Neural cell (in vitro differentiated cells): ENCODE measurements around the gene FAM83G. TPM values are rescaled to one million over a fixed set of nuclear protein-coding genes. Genes with fewer than 3 reads are reported as not detected.

Experiments used
- H2AFZ ChIP-seq: fragments of 200-600, 300-800 bp; sonication (generic), shearing (Covaris generic); 2 replicates; pipeline ENCODE4 v1.6.0; 2014; ENCODE audit warnings: low read depth, mild to moderate bottlenecking, antibody characterized with exemption, low read length, moderate library complexity
- H3F3A ChIP-seq: fragments of 200-600 bp; shearing (Covaris generic); 2 replicates; pipeline ENCODE4 v1.6.1; 2016; ENCODE audit warnings: mild to moderate bottlenecking, moderate library complexity, mixed read lengths, antibody characterized with exemption, low read length; ENCODE audit not compliant: insufficient read depth, poor library complexity, severe bottlenecking
- H3K27ac ChIP-seq: fragments of 200-600, 300-800 bp; sonication (generic), shearing (Covaris generic); 2 replicates; pipeline ENCODE4 v1.5.1; 2014; ENCODE audit warnings: mild to moderate bottlenecking, low read length, moderate library complexity
- H3K27me3 ChIP-seq: fragments of 300-800, 200-600 bp; sonication (generic), shearing (Covaris generic); 2 replicates; pipeline ENCODE4 v1.6.0; 2014; ENCODE audit warnings: mild to moderate bottlenecking, low read depth, low read length, moderate library complexity; ENCODE audit not compliant: insufficient read depth
- H3K36me3 ChIP-seq: fragments of 300-800, 200-600 bp; sonication (generic), shearing (Covaris generic); 2 replicates; pipeline ENCODE4 v1.5.1; 2014; ENCODE audit warnings: mild to moderate bottlenecking, antibody characterized with exemption, low read length, moderate library complexity; ENCODE audit not compliant: insufficient read depth
- H3K4me2 ChIP-seq: fragments of 300-800, 200-600 bp; sonication (generic), shearing (Covaris generic); 2 replicates; pipeline ENCODE4 v1.6.0; 2014; ENCODE audit warnings: mild to moderate bottlenecking, low read length
- H3K4me3 ChIP-seq: fragments of 300-800, 200-600 bp; sonication (generic), shearing (Covaris generic); 2 replicates; pipeline ENCODE4 v1.5.1; 2014; ENCODE audit warnings: mild to moderate bottlenecking, low read length, moderate library complexity
- H3K79me2 ChIP-seq: fragments of 200-600 bp; shearing (Covaris generic); replicated peaks from 2 replicates; pipeline ENCODE4 v1.6.0; 2014; ENCODE audit warnings: mild to moderate bottlenecking, low read length, moderate library complexity; ENCODE audit not compliant: insufficient read depth
- H3K9ac ChIP-seq: fragments of 300-800, 200-600 bp; sonication (generic), shearing (Covaris generic); 2 replicates; pipeline ENCODE4 v1.6.1; 2016; ENCODE audit warnings: mild to moderate bottlenecking, low read length, mixed read lengths
- H3K9me2 ChIP-seq: fragments of 200-600 bp; shearing (Covaris generic); 2 replicates; pipeline ENCODE4 v1.6.1; 2016; ENCODE audit warnings: mild to moderate bottlenecking, low read length, mixed read lengths; ENCODE audit not compliant: insufficient read depth
- H3K9me3 ChIP-seq: fragments of 200-600, 300-800 bp; sonication (generic), shearing (Covaris generic); 2 replicates; pipeline ENCODE4 v1.6.1; 2016; ENCODE audit warnings: mild to moderate bottlenecking, mixed run types, low read length, moderate library complexity, mixed read lengths
- H4K20me1 ChIP-seq: fragments of 200-600 bp; shearing (Covaris generic); 2 replicates; pipeline ENCODE4 v1.6.1; 2016; ENCODE audit warnings: mild to moderate bottlenecking, mixed run types; ENCODE audit not compliant: insufficient read depth
- EP300 ChIP-seq: fragments of 450-650 bp; conservative IDR thresholded peaks from 2 replicates; pipeline ENCODE4 v1.6.1; 2014; ENCODE audit warnings: antibody characterized with exemption, mild to moderate bottlenecking, moderate library complexity; ENCODE audit not compliant: poor library complexity, severe bottlenecking
- EZH2 ChIP-seq: fragments of 200-600, 300-800 bp; shearing (Covaris generic), sonication (generic); IDR thresholded peaks from 2 replicates; pipeline ENCODE4 v1.6.1; 2014; ENCODE audit warnings: antibody characterized with exemption, low read length, borderline replicate concordance, mild to moderate bottlenecking; ENCODE audit not compliant: insufficient read depth, poor library complexity, severe bottlenecking
- MXI1 ChIP-seq: fragments of 450-650 bp; conservative IDR thresholded peaks from 2 replicates; pipeline ENCODE4 v1.6.1; 2014; ENCODE audit warnings: antibody characterized with exemption, mild to moderate bottlenecking; ENCODE audit not compliant: poor library complexity, severe bottlenecking
- POLR2AphosphoS5 ChIP-seq: IDR thresholded peaks from 2 replicates; pipeline ENCODE4 v1.6.1; 2012
- RAD21 ChIP-seq: fragments of 450-650 bp; conservative IDR thresholded peaks from 2 replicates; pipeline ENCODE4 v1.6.1; 2014; ENCODE audit warnings: antibody characterized with exemption, mild to moderate bottlenecking, moderate library complexity
- SMC3 ChIP-seq: fragments of 450-650 bp; conservative IDR thresholded peaks from 2 replicates; pipeline ENCODE4 v1.6.1; 2014; ENCODE audit warnings: antibody characterized with exemption, mild to moderate bottlenecking, moderate library complexity; ENCODE audit not compliant: poor library complexity
- TAF1 ChIP-seq: IDR thresholded peaks from 2 replicates; pipeline ENCODE4 v1.6.1; 2012; ENCODE audit warnings: low read depth
- polyA plus RNA-seq: library from polyadenylated mRNA; depleted of rRNA; stranded (reverse); fragments of >200 nt; gene quantifications from 2 replicates; pipeline ENCODE4 v1.2.3, GENCODE V29; 2014
- TF ChIP-seq, protein P1 (sequence below): fragments of 450-650 bp; IDR thresholded peaks from 2 replicates; pipeline ENCODE4 v1.5.1; 2014; ENCODE audit warnings: antibody characterized with exemption, mild to moderate bottlenecking, moderate library complexity; ENCODE audit not compliant: poor library complexity, severe bottlenecking
- TF ChIP-seq, protein P2 (sequence below): IDR thresholded peaks from 2 replicates; pipeline ENCODE4 v1.6.1; 2012; ENCODE audit warnings: borderline replicate concordance

FAM83G gene
- polyA plus RNA-seq, 1 donor from 2014 or later, result not detected

DNA sequence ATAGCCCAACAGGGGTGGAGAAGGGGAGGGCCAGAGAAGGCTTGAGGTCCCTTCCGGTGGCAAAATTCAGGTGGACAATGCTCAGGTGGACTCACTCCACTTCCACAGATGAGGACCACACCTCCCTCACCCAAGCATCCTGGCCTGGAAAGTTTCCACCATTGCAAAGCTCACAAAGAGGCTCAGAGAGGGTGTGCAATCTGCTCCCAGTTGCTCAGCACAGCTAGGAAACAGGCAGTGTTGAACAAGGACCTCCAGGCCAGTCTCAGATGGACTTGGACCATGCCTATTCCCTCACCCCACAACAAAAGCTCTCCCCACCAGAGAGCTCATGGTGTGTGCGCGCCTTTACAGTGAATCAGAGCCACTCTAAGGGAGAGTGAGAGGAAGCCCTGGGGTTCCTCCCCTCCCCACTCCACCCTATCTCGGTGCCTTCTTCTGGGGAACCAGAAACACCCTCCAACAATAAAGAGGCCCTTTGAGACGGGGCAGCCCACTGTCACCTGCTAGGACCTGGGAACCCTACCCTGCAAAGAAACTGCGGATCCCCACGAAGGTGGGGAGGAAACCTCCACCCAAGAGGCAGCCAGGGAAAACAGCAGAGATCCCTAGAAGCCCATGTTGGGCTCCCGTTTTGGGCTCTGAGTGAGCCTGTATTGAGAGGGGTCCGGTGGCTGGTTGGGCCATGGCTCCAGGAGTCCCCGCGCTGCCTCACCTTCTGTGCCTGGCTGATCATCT lies 1.6 kb downstream of the FAM83G start:
- Histone ChIP-seq H3F3A (no peaks in the 10 kb centered on the region), H3K36me3 (no peaks in the 10 kb centered on the region), H3K9ac (no peak overlapping the region), H3K79me2 (no peaks in the 10 kb centered on the region), H3K4me2 (no peak overlapping the region), H2AFZ (no peak overlapping the region), H3K27me3 (peaks cover 17% of the 10 kb centered on the region), H3K27ac (no peak overlapping the region), H4K20me1 (no peaks in the 10 kb centered on the region), H3K4me3 (no peak overlapping the region), H3K9me3 (peaks cover 6% of the 10 kb centered on the region), H3K9me2 (no peaks in the 10 kb centered on the region)
- no peak for TF ChIP-seq RAD21
- TF ChIP-seq, protein P1, sequence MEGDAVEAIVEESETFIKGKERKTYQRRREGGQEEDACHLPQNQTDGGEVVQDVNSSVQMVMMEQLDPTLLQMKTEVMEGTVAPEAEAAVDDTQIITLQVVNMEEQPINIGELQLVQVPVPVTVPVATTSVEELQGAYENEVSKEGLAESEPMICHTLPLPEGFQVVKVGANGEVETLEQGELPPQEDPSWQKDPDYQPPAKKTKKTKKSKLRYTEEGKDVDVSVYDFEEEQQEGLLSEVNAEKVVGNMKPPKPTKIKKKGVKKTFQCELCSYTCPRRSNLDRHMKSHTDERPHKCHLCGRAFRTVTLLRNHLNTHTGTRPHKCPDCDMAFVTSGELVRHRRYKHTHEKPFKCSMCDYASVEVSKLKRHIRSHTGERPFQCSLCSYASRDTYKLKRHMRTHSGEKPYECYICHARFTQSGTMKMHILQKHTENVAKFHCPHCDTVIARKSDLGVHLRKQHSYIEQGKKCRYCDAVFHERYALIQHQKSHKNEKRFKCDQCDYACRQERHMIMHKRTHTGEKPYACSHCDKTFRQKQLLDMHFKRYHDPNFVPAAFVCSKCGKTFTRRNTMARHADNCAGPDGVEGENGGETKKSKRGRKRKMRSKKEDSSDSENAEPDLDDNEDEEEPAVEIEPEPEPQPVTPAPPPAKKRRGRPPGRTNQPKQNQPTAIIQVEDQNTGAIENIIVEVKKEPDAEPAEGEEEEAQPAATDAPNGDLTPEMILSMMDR, result no peak
- TF ChIP-seq POLR2AphosphoS5, result no peak
- no peak for TF ChIP-seq TAF1
- TF ChIP-seq SMC3, result no peak
- no peak for TF ChIP-seq EP300
- TF ChIP-seq EZH2, result no peak
- TF ChIP-seq, protein P2, sequence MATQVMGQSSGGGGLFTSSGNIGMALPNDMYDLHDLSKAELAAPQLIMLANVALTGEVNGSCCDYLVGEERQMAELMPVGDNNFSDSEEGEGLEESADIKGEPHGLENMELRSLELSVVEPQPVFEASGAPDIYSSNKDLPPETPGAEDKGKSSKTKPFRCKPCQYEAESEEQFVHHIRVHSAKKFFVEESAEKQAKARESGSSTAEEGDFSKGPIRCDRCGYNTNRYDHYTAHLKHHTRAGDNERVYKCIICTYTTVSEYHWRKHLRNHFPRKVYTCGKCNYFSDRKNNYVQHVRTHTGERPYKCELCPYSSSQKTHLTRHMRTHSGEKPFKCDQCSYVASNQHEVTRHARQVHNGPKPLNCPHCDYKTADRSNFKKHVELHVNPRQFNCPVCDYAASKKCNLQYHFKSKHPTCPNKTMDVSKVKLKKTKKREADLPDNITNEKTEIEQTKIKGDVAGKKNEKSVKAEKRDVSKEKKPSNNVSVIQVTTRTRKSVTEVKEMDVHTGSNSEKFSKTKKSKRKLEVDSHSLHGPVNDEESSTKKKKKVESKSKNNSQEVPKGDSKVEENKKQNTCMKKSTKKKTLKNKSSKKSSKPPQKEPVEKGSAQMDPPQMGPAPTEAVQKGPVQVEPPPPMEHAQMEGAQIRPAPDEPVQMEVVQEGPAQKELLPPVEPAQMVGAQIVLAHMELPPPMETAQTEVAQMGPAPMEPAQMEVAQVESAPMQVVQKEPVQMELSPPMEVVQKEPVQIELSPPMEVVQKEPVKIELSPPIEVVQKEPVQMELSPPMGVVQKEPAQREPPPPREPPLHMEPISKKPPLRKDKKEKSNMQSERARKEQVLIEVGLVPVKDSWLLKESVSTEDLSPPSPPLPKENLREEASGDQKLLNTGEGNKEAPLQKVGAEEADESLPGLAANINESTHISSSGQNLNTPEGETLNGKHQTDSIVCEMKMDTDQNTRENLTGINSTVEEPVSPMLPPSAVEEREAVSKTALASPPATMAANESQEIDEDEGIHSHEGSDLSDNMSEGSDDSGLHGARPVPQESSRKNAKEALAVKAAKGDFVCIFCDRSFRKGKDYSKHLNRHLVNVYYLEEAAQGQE, result no peak
- no peak for TF ChIP-seq MXI1

DNA sequence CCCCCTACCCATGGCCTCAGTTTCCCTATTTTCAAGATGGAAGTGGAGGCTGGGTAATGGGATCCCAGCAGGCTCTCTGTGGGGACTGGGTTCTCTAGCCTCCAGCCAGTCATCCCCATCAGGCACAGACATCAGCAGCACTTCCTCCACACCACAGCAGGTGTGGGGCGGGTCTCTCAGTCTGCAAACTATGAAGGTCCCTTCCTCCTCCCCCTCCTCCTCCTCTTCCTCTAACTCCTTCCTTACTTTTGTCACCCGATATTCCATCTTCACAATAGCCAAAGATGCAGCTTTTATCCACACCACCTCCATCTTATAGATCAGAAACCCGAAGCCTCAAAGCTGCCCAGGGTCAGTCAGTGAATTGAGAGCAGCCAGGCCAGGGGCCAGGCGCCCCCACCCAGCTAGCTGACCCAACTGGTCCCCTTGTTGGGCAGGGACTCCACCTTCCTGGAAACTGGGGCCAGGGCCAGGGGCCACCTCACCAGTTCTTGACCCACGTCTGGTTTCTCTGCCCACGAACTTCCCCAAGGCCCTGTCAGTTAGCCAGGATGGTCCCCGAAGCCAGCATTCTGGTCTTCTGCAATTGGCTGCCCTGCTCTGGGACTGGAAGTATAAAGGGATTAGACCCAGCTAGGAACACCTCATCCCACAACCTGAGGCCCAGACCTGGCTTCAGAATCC lies 2.5 kb downstream of the FAM83G start:
- Histone ChIP-seq H3K9ac (no peak overlapping the region), H3K4me2 (no peak overlapping the region), H3K27ac (no peak overlapping the region), H4K20me1 (no peaks in the 10 kb centered on the region), H3K27me3 (peaks cover 17% of the 10 kb centered on the region), H3K4me3 (no peak overlapping the region), H3K79me2 (no peaks in the 10 kb centered on the region), H3K9me2 (no peaks in the 10 kb centered on the region), H3F3A (no peaks in the 10 kb centered on the region), H3K36me3 (no peaks in the 10 kb centered on the region), H2AFZ (no peak overlapping the region), H3K9me3 (peaks cover 6% of the 10 kb centered on the region)
- TF ChIP-seq EZH2, result no peak
- TF ChIP-seq POLR2AphosphoS5, result no peak
- TF ChIP-seq, protein P2, result no peak
- no peak for TF ChIP-seq TAF1
- TF ChIP-seq SMC3, result no peak
- TF ChIP-seq, protein P1, result no peak
- no peak for TF ChIP-seq MXI1
- no peak for TF ChIP-seq EP300
